Left lung (tissue), 10 donors: Measurements from ENCODE around the gene GATC. TPM values are rescaled to one million over a fixed set of nuclear protein-coding genes. Genes with fewer than 3 reads are reported as not detected.

ENCODE experiments used
- ATAC-seq: fragments of 200-7000 bp; cut with Tn5 transposase; one replicate; pipeline ENCODE4 v1.9.1; 2020; ENCODE audit warnings: moderate library complexity
- DNase-seq, 4 donors: peaks; one replicate each; pipeline ENCODE4 v3.0.0-alpha.2; 2013 to 2020
- H3K27ac ChIP-seq, 2 donors: fragments of 200-600 bp; sonication (generic) in 1 of 2; one replicate each; pipeline versions ENCODE4 v1.5.0 to v1.8.0; 2020 to 2021
- H3K27me3 ChIP-seq, 2 donors: fragments of 200-600 bp; sonication (generic) in 1 of 2; one replicate each; pipeline versions ENCODE4 v1.5.0 to v1.8.0; 2020 to 2021
- H3K36me3 ChIP-seq, 2 donors: fragments of 200-600 bp; sonication (generic) in 1 of 2; one replicate each; pipeline versions ENCODE4 v1.5.0 to v1.8.0; 2020 to 2021
- H3K4me1 ChIP-seq, 2 donors: fragments of 200-600 bp; one replicate each; pipeline ENCODE4 v1.8.0; 2021
- H3K4me3 ChIP-seq, 2 donors: fragments of 200-600 bp; sonication (generic) in 1 of 2; one replicate each; pipeline versions ENCODE4 v1.5.0 to v1.8.0; 2020 to 2021; ENCODE audit warnings: mild to moderate bottlenecking in 1 of 2
- H3K9me3 ChIP-seq, 2 donors: fragments of 200-600 bp; sonication (generic) in 1 of 2; one replicate each; pipeline versions ENCODE4 v1.5.0 to v1.8.0; 2020 to 2021
- CTCF ChIP-seq, 2 donors: fragments of 200-600 bp; sonication (generic) in 1 of 2; IDR thresholded peaks; one replicate each; pipeline versions ENCODE4 v1.5.0 to v1.8.0; 2021; ENCODE audit warnings: antibody characterized with exemption in 2 of 2
- intact Hi-C, 2 donors: fragments of 100-400 bp; cut with DNase I; formaldehyde crosslinking; loops; one replicate each; pipeline versions ENCODE4 v1.11.2 to v1.14.2; 2022
- polyA plus RNA-seq, 6 donors: library from polyadenylated mRNA; unstranded; fragments of 120-200 nt; gene quantifications; one replicate each; pipeline ENCODE4 v1.2.1, GENCODE V29; 2013; ENCODE audit not compliant: insufficient read length in 6 of 6
- total RNA-seq, 2 donors: library from RNA; stranded (reverse); fragmentation: NEBNext Ultra II Directional; extraction: Animal tissue kit (Norgen Biotek cat#: 25700); gene quantifications; one replicate each; pipeline ENCODE4 v1.2.1, GENCODE V29; 2021
- donor health status: DM: no; HTN: yes; CAD: no.
- donor health status: DM: no; HTN: no; CAD: no.

The GATC gene
- total and polyA plus RNA-seq, 8 donors = 30.1 to 33.3 (median 31.6) TPM

GRCh38 chr12:120489018-120489417 lies 42.8 kb downstream of the GATC start:
- TF ChIP-seq CTCF (IDR thresholded peaks at IDR 0.05) = no peak
- Histone ChIP-seq H3K27me3 (no peaks in the 10 kb centered on the region), H3K9me3 (no peaks in the 10 kb centered on the region), H3K4me1 (no peaks in the 10 kb centered on the region), H3K36me3 (peaks cover 0 to 12% of the 10 kb centered on the region in 2 donors), H3K27ac (no peak overlapping the region), H3K4me3 (no peak overlapping the region)
- intact Hi-C loops = no loop called here
- ATAC-seq (no peak), DNase-seq (no peak)

- H3K27me3 ChIP-seq = no peaks in the 10 kb centered on the region
- intact Hi-C loops = no loop called here
- DNase-seq = no peak
- H3K4me3 ChIP-seq = no peak overlapping the region
- peaks cover 0 to 5% of the 10 kb centered on the region in 2 donors for H3K4me1 ChIP-seq
- ATAC-seq = no peak
- H3K9me3 ChIP-seq = no peaks in the 10 kb centered on the region
- H3K27ac ChIP-seq = no peak overlapping the region
- H3K36me3 ChIP-seq = peaks cover 0 to 12% of the 10 kb centered on the region in 2 donors
- TF ChIP-seq CTCF (IDR thresholded peaks at IDR 0.05) = no peak
Measured at GRCh38 chr12:120490325-120490724, 44.1 kb downstream of the GATC start.

GRCh38 chr12:120490833-120491512 lies 44.7 kb downstream of the GATC start:
- ATAC-seq = no peak
- Histone ChIP-seq H3K4me1 (peaks cover 0 to 8% of the 10 kb centered on the region in 2 donors), H3K4me3 (no peak overlapping the region), H3K27me3 (no peaks in the 10 kb centered on the region), H3K36me3 (peaks cover 0 to 12% of the 10 kb centered on the region in 2 donors), H3K9me3 (no peaks in the 10 kb centered on the region), H3K27ac (no peak overlapping the region)
- no peak for TF ChIP-seq CTCF (IDR thresholded peaks at IDR 0.05)
- intact Hi-C loops = no loop called here
- DNase-seq = no peak

GRCh38 chr12:120495186-120495730 lies 49.0 kb downstream of the GATC start:
- DNase-seq = peak in 1 of 4 donors; percentile 13
- peak overlapping the region; percentile 26 to 90 for H3K27ac ChIP-seq
- no peaks in the 10 kb centered on the region for H3K9me3 ChIP-seq
- intact Hi-C loops = no loop called here
- peaks cover 0 to 27% of the 10 kb centered on the region in 2 donors for H3K36me3 ChIP-seq
- H3K4me3 ChIP-seq = peak overlapping the region; percentile 95 to 99
- H3K4me1 ChIP-seq = peaks cover 11 to 28% of the 10 kb centered on the region in 2 donors
- no peaks in the 10 kb centered on the region for H3K27me3 ChIP-seq
- ATAC-seq = peak; percentile 10
- no peak for TF ChIP-seq CTCF (IDR thresholded peaks at IDR 0.05)

- no peak for TF ChIP-seq CTCF (IDR thresholded peaks at IDR 0.05)
- Histone ChIP-seq H3K27ac (peak within 1 kb of the TSS; percentile 83 to 90), H3K9me3 (no peaks in the 10 kb centered on the region), H3K4me1 (peaks cover 11 to 28% of the 10 kb centered on the region in 2 donors), H3K4me3 (peak within 1 kb of the TSS; percentile 95 to 99), H3K36me3 (peaks cover 0 to 30% of the 10 kb centered on the region in 2 donors), H3K27me3 (no peaks in the 10 kb centered on the region)
- ATAC-seq (peak; percentile 99), DNase-seq (peak; percentile 95 to 97 (median 96))
- intact Hi-C loops = no loop called here
Measured at GRCh38 chr12:120495731-120496412, 49.6 kb downstream of the GATC start, which contains the start of gene DYNLL1. DYNLL1 (plus strand) TSS chr12:120496113; CDS start chr12:120496422, 309 bp downstream.
